GM18498 (cell line): ENCODE data around the gene CDH1.

Experiments used
- ATAC-seq: cut with Tn5 transposase; IDR thresholded peaks from one replicate; pipeline ENCODE4 v1.9.1; 2021; ENCODE audit warnings: mild to moderate bottlenecking, moderate library complexity; ENCODE audit not compliant: unreplicated experiment

CDH1 gene

DNA sequence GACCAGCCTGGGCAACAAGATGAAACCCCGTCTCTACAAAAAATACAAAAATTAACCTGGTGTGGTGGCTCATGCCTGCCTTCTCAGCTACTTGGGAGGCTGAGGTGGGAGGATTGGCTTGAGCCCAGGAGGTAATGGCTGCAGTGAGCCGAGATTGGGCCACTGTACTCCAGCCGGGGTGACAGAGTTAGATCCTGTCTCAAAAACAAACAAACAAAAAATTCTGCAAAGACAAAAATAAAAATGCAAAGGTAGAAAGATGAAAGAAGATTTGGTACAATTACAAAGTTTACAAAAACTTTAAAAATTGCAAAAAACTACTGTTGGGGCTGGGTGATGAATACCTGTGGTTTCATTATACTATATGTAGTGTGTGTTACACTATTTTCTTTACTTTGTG lies 5.5 kb upstream of the CDH1 start:
- ATAC-seq = no peak

DNA sequence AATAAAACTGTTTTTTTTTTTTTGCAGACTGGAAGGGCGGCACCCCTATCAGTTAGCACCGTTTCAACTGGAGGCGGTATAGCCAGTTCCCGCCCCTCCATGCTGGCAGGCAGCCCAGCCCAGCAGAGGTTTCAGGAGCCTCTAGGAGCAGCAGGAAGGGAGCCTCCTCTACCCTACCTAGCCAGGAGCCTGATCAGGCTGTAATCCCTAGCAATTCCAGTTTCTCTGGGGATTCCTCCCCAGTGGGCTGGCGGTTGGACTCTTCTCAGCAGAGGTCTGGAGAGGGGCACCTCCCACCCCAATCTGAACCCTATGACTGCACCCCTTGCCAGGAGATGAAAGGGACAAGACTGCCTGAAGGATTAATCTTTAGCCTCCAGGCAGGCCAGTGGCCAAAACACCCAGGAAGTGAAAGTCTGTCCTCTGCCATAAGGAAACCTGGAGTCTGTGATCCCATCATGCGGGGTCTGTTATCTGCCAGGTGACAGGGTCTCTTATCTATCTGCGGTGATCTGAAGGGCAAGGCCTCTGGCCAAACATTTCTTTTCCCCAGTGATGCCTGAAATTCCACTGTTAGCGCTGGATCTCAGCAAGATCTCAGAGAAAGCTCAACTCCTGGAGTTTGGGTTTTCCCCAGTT lies 4.9 kb upstream of the CDH1 start:
- no peak for ATAC-seq

DNA sequence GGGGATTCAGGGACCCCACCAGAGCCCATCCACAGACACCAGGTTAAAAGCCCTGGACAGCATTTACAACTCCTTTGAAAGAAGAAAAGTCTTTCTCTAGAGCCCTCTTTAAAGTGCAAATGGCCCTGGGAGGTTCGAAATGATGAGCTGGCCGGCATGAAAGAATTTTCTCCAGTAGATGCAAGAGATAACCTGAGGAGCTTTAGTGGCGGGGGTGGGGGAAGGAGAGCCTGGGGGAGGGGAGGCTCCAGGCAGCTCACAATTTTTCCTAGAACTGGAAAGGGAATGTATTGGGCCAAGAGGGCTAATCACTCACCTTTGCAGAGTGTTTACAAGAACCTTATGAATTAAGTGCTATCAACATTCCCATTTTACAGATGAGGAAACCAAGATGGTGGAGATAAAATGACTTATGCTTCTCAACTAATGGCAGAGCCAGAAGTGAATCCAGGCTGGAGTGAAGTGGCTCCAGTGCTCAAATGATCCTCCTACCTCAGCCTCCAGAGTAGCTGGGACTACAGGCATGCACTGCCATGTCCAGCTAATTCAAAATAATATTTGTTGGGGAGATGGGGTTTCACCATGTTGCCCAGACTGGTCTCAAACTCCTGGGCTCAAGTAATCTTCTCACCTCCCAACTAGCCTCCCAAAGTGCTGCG lies 4.2 kb upstream of the CDH1 start:
- ATAC-seq = no peak

DNA sequence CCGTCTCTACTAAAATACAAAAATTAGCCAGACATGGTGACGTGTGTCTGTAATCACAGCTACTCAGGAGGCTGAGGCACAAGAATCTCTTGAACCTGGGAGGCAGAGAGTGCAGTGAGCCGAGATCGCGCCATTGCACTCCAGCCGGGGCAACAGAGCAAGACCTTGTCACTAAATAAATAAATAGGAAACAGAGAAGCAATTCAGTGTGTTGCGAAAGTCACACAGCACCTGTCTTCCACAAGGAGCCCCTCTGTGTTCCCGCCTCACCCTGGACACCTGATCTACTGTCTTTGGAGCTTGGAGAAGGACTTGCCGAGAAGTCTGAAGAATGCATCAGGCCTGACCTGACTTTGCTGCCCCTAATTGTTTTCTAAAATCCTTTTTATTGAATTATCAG lies 3.5 kb upstream of the CDH1 start:
- ATAC-seq = no peak

DNA sequence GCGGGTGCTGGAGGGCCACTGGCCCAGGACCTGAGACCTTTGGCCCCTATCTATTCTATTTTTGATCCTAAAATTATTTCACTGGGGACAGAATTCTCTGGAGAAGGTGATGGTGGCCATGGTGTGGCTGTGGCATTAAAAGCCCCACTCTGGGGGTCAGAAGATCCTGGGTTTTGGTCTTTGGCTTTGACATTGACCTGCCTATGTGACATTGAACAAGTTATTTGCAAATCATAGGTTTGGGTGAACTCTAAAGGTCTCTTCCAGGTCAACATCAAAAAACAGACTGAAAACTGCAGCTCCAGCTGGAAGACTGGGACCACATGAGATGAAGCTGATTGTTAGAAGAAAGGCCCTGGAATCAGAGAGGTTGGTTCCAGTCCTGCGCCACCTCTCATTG lies 2.3 kb upstream of the CDH1 start:
- no peak for ATAC-seq

DNA sequence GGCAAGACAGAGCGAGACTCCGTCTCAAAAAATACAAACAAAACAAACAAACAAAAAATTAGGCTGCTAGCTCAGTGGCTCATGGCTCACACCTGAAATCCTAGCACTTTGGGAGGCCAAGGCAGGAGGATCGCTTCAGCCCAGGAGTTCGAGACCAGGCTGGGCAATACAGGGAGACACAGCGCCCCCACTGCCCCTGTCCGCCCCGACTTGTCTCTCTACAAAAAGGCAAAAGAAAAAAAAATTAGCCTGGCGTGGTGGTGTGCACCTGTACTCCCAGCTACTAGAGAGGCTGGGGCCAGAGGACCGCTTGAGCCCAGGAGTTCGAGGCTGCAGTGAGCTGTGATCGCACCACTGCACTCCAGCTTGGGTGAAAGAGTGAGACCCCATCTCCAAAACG lies 531 bp upstream of the CDH1 start:
- no peak for ATAC-seq

DNA sequence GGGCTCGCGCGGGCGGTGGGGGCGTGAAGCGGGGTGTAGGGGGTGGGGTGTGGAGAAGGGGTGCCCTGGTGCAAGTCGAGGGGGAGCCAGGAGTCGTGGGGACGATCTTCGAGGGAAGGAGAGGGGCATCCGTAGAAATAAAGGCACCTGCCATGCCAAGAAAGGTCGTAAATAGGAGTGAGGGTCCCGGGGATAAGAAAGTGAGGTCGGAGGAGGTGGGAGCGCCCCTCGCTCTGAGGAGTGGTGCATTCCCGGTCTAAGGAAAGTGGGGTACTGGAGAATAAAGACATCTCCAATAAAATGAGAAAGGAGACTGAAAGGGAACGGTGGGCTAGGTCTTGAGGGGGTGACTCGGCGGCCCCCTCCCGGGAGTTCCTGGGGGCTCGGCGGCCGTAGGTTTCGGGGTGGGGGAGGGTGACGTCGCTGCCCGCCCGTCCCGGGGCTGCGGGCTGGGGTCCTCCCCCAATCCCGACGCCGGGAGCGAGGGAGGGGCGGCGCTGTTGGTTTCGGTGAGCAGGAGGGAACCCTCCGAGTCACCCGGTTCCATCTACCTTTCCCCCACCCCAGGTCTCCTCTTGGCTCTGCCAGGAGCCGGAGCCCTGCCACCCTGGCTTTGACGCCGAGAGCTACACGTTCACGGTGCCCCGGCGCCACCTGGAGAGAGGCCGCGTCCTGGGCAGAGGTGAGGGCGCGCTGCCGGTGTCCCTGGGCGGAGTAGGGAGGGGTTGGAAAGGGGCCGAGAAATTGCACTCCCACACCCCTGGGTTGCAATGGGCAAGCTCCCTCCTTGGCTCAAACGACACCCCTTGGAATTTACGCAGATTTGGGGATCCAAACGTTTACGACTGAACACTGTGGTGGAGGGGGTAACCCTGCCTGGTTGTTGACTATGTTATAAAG lies 888 bp downstream of the CDH1 start:
- ATAC-seq = no peak

DNA sequence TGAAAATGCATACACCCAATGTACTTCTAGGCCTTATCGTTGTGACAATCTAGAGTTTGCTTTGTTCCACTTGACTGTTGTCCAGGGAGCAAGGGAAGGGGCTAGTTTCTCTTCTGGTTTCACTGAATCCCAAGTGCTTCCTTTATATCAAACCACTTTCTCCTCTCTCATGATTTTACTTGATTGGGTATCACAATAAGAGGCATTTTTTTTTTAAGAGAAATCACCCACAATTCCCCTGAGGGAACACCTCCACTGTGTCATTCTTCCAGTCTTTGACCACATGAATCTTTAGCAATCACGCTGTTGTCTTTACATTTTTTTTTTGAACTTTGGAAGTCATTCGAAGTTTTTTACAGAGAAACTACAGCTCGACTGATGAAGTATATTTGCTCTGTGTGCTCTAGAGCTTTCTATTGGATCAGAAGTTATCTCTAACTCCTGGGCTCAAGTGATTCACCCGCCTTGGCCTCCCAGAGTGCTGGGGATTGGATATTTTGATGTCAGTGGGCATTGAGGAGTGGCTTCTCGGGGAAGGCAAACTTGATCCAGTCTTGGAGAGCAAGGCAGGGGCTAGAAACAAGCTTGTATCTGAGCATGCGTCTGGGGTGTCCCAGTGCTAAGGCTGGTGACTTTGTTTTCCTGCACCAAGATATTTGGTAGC lies 3.0 kb downstream of the CDH1 start:
- no peak for ATAC-seq

DNA sequence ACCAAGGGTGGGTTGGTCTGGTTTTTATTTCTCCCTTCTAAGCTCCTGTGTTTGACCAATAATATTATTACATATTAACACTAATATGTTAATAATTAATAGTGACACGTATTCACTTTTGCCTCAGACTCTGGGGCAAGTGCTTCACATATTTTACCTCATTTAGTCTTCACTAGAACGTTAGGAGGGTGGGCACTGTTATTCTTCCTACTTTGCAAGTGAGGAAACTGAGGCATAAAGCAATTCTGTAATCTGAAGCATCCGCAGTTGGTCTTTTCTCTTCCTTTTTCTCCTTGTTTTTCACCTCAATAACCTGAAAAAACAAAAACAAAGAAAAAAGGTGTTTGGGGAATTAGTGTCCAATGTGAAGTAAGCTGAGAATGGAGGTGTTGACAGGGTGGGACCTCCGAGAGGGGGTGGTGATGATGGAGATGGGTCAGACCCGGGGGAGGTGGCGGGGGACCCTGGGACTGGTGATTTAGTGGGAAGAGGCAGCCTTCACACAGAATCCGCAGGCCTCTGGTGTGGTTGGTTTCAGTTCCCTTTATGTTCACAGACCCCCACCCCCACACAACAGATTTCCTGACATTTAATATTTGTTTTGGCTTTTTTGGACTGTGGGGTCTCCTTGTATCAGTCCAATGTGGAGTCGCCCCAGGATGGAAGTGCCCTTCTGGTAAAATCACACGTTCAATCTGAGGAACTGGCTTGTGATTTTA lies 3.7 kb downstream of the CDH1 start:
- no peak for ATAC-seq

DNA sequence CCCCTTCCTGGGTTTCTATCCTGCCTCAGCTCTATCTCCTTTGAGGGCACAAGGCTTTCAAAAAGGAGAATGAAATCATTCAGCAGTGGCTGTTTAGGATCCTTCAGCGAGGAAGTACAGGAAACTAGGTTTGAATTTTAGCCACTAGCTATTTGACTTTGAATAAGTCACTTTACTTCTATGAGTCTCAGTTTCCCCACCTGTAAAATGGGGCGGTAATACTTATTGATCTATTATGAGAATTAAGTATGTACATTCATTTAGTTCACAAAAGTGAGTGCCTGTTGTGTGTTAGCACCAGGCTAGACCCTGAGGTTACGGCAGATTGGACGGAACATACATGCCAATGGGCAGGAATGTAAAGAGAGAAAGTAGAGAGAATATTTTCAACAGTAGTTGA lies 6.6 kb downstream of the CDH1 start:
- no peak for ATAC-seq

DNA sequence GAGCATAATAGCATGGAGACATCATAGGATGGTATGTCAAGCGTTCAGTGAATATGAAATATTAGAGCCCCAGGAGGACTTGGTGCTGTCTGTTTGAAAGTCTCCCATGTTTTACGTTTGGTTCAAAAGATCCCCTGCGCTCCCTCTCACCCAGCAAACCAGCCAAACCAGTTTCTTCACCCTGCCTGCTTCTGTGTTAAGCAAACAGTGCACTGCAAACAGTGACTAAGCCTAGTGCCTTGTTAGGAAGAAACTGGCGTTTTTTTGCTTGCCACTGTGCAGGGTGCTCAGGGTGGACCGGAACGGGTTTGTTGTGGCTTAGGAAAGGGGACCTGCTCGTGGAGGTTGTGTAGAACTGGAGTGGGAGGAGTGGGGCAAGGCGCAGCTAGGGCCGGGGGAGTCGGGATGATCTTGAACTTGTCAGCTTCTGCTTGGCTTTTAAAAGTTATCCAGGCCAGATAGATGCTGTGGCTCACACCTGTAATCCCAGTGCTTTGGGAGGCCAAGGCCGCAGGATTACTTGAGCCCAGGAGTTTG lies 7.7 kb downstream of the CDH1 start:
- no peak for ATAC-seq

DNA sequence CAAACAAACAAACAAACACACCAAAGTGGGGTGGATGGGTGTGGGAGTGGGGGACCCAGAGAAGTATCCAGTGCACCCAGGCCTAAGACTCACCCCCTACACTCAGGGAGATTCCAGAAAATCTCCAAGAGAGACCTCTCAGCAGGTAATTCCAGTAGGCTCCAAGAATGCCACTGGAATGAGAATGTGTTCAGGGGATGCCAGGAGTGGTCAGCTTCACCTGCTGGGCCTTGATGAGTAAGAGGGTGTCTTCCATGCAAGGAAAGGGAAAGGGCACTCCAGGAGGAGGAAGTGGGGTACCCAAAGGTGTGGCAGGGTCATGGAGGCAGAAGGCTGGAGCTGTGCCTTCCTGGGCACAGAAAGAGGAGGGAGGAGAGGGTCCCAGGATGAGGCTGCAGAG lies 9.9 kb downstream of the CDH1 start:
- no peak for ATAC-seq

DNA sequence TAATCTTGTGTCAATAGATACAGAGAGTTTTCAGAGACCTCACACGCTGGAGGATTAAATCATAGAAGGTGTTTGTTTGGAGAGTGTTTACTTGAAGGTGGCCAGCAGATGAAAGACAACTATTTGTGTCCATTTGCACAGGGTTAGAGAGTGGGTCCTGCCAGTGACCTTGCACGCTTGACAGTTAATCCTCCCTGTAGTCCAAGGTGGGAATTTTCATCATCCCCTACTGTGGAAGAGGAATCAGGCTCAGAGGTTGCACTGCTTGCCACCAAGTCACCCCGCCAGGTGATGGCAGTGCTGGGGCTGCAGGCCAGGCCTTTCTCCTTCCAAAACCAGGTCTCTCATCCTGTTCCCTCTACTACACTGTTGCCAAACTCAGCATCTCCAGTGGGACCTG lies 12.3 kb downstream of the CDH1 start:
- no peak for ATAC-seq

DNA sequence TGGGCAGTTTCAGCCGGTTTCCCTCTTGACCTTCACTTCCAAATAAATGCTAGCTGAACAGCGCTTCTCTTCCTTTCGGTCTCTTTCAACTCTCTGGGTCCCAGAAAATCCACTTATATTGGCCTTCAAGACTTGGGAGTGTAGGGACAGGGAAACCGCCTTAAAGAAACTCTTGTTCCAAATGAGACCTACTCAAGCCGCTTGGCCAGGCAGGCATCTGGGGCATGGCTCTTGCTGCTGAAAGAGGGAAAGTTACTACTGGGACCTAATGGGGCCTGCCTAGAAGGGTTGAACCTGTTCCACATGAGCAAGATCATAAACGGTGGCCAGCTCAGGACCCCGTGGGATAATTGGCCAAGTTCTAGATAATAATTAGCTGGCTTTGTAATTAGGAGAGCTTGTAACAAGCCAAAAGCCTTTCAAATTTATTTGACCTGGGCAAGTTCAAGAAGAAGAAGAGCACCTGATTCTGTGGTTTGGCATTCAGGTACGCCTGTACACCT lies 13.2 kb downstream of the CDH1 start:
- no peak for ATAC-seq

DNA sequence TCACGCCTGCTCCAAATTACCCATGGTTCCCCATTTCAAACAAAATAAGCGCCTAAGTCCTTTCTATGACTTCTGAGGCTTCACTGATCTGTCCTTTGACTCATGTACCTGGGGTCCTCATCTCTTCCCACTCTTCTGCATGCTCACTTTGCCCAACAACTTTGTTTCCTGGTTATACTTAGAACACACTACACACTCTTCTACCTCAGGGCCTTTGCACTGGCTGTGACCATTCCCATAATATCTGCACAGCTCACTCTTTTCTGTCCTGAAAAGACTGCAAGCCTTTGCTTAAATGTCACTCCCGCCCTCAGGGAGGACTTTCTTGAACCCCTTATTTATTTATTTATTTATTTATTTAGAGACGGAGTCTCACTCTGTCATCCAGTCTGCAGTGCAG lies 14.1 kb downstream of the CDH1 start:
- ATAC-seq = no peak

DNA sequence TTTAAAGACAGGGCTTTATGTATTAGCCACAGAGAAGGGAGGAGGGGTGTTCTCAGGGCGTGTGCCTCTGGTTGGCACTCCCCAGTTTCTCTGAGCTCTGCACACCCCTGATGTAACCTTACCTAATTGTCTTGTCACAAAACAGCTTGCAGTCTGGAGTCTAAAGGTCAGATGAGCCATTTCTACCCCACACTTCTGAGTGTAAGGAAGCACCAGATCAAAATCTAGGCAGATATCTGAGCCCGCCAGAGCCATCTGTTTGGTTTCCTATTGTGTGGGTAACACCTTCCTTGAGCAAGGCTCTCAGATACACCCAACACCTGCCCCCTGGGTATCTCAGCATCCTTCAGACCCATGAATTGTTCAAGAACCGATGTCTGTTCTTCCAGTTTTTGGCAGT lies 15.5 kb downstream of the CDH1 start:
- ATAC-seq = no peak

DNA sequence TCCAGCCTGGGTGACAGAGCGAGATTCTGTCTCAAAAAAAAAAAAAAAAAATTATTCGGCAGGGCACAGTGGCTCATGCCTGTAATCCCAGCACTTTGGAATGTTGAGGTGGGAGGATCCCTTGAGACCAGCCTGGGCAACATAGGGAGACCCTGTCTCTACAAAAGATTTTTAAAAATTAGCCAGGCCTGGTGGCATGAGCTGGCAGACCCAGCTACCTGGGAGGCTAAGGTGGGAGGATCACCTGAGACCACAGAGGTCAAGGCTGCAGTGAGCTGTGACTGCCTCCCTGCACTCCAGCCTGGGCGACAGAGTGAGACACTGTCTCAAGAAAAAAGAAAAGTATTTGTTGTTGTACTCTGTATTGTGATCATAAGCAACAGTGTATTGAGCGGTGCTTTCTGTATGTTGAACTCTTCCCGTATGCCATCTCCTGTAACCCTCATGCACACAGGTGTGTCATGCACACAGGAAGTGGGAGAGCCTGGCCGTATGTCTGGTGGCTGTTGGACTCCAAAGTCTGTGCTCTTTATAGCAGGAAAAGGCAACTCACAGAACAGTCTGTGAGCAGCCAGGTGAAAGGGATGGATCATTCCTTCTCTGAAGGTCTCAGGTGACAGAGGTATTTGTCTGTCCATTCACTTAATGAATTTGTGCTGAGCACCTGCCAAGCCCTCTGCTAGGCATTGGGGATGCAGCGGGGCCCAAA lies 17.1 kb downstream of the CDH1 start:
- no peak for ATAC-seq

DNA sequence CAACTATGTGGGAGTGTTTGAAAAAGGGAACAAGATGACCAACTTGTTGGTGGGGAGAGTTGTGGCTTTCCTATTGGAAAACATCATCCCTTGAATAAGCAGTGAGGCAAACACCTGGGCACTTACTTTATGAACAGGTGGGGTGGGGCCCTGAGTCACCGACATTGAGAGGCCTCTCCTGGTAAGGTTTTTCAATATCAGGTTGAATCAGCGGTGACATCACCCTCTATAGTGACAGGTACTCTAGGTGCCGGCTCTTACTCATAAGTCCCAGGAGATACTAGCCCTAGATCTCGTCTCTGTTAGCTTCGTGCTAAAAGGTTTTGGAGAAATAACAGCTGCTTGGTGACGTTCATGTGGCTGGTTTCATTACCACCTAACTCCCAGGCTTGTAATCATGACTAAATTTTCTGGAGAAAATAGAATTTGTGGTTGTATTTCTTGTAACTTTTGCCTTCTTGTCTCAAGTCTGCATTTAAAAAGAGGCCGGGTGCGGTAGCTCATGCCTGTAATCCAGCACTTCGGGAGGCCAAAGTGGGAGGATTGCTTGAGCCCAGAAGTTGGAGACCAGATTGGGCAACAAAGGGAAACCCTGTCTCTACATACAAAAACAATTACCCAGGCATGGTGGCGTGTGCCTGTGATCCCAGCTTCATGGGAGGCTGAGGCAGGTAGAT lies 19.3 kb downstream of the CDH1 start:
- peak; percentile 63 for ATAC-seq

DNA sequence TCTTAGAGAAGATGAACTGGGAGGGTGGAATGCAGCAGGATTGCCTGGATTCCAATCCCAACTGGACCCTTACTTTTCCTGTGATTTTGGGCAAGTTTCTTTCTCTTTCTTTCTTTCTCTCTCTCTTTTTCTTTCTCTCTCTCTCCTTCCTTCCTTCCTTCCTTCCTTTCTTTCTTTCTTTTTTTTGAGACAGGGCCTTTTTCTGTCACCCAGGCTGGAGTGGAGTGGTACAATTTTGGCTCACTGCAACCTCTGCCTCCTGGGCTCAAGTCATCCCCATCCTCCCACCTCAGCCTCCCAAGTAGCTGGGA lies 20.5 kb downstream of the CDH1 start:
- no peak for ATAC-seq
